Measurements from ENCODE around the gene ANKFN1. TPM values are rescaled to one million over a fixed set of nuclear protein-coding genes. Genes with fewer than 3 reads are reported as not detected.

The ANKFN1 gene
- total RNA-seq, 3 donors from 2014 or later, result 4.1 to 12.8 (median 5.6) TPM

GRCh38 chr17:56146534-56146933, 6.7 kb upstream of the ANKFN1 start:
- no peaks in the 10 kb centered on the region for H3K27me3 ChIP-seq
- intact Hi-C loops (cut with DNase I; ENCODE audit: low total_unique reads), result no loop called here
- no peaks in the 10 kb centered on the region for H3K9me3 ChIP-seq
- H3K4me1 ChIP-seq, result no peaks in the 10 kb centered on the region
- no peaks in the 10 kb centered on the region for H3K36me3 ChIP-seq
- H3K27ac ChIP-seq, result no peak overlapping the region
- TF ChIP-seq CTCF (IDR thresholded peaks at IDR 0.05) (no peak), POLR2A (IDR thresholded peaks at IDR 0.05) (no peak), POLR2AphosphoS5 (IDR thresholded peaks at IDR 0.05) (no peak)
- no peak overlapping the region for H3K4me3 ChIP-seq
- no peak for DNase-seq (ENCODE audit: low spot score in 2 of 2)

GRCh38 chr17:56148333-56148732, 4.9 kb upstream of the ANKFN1 start:
- Histone ChIP-seq H3K4me3 (no peak overlapping the region), H3K36me3 (no peaks in the 10 kb centered on the region), H3K27ac (no peak overlapping the region), H3K27me3 (no peaks in the 10 kb centered on the region), H3K4me1 (no peaks in the 10 kb centered on the region), H3K9me3 (no peaks in the 10 kb centered on the region)
- TF ChIP-seq CTCF (IDR thresholded peaks at IDR 0.05) (no peak), POLR2A (IDR thresholded peaks at IDR 0.05) (no peak), POLR2AphosphoS5 (IDR thresholded peaks at IDR 0.05) (no peak)
- intact Hi-C loops (cut with DNase I; ENCODE audit: low total_unique reads), result no loop called here
- DNase-seq (ENCODE audit: low spot score in 2 of 2), result no peak

GRCh38 chr17:56149266-56150036, 3.8 kb upstream of the ANKFN1 start:
- H3K4me3 ChIP-seq, result no peak overlapping the region
- no peaks in the 10 kb centered on the region for H3K4me1 ChIP-seq
- H3K27me3 ChIP-seq, result no peaks in the 10 kb centered on the region
- no peak for DNase-seq (ENCODE audit: low spot score in 2 of 2)
- no peaks in the 10 kb centered on the region for H3K9me3 ChIP-seq
- intact Hi-C loops (cut with DNase I; ENCODE audit: low total_unique reads), result no loop called here
- H3K36me3 ChIP-seq, result no peaks in the 10 kb centered on the region
- no peak overlapping the region for H3K27ac ChIP-seq
- TF ChIP-seq POLR2AphosphoS5 (IDR thresholded peaks at IDR 0.05), result no peak
- TF ChIP-seq POLR2A (IDR thresholded peaks at IDR 0.05), result no peak
- no peak for TF ChIP-seq CTCF (IDR thresholded peaks at IDR 0.05)

- DNase-seq (ENCODE audit: low spot score in 2 of 2), result no peak
- TF ChIP-seq POLR2A (IDR thresholded peaks at IDR 0.05) (no peak), CTCF (IDR thresholded peaks at IDR 0.05) (no peak), POLR2AphosphoS5 (IDR thresholded peaks at IDR 0.05) (no peak)
- intact Hi-C loops (cut with DNase I; ENCODE audit: low total_unique reads), result no loop called here
- Histone ChIP-seq H3K4me1 (no peaks in the 10 kb centered on the region), H3K9me3 (no peaks in the 10 kb centered on the region), H3K4me3 (no peak overlapping the region), H3K36me3 (no peaks in the 10 kb centered on the region), H3K27me3 (no peaks in the 10 kb centered on the region), H3K27ac (no peak overlapping the region)
Measured at GRCh38 chr17:56150649-56151048, 2.6 kb upstream of the ANKFN1 start.

- DNase-seq (ENCODE audit: low spot score in 2 of 2), result no peak
- Histone ChIP-seq H3K36me3 (no peaks in the 10 kb centered on the region), H3K27me3 (no peaks in the 10 kb centered on the region), H3K4me3 (no peak overlapping the region), H3K9me3 (no peaks in the 10 kb centered on the region), H3K27ac (no peak overlapping the region), H3K4me1 (no peaks in the 10 kb centered on the region)
- intact Hi-C loops (cut with DNase I; ENCODE audit: low total_unique reads), result no loop called here
- TF ChIP-seq POLR2A (IDR thresholded peaks at IDR 0.05) (no peak), CTCF (IDR thresholded peaks at IDR 0.05) (no peak), POLR2AphosphoS5 (IDR thresholded peaks at IDR 0.05) (no peak)
Measured at GRCh38 chr17:56157845-56158244, 4.6 kb downstream of the ANKFN1 start.

All from breast epithelium (tissue), 4 donors.